Nephron progenitor cell (in vitro differentiated cells): Measurements from ENCODE around the gene VSIR.

Experiments used
- DNase-seq: peaks from one replicate; pipeline ENCODE4 v3.0.0; 2021
- H3K27ac Mint-ChIP-seq: 2 replicates; pipeline ENCODE4 v1.8.0; 2021; ENCODE audit warnings: mild to moderate bottlenecking, moderate library complexity, mixed read lengths
- H3K27me3 Mint-ChIP-seq: 2 replicates; pipeline ENCODE4 v1.8.0; 2021; ENCODE audit warnings: mild to moderate bottlenecking, low read depth, mixed read lengths; ENCODE audit not compliant: poor library complexity
- H3K36me3 Mint-ChIP-seq: 2 replicates; pipeline ENCODE4 v1.8.0; 2021; ENCODE audit warnings: low read depth, mixed read lengths
- H3K4me1 Mint-ChIP-seq: 2 replicates; pipeline ENCODE4 v1.8.0; 2021; ENCODE audit warnings: mixed read lengths
- H3K4me3 Mint-ChIP-seq: 2 replicates; pipeline ENCODE4 v1.8.0; 2021; ENCODE audit warnings: mild to moderate bottlenecking, moderate library complexity, mixed read lengths
- H3K9me3 Mint-ChIP-seq: 2 replicates; pipeline ENCODE4 v1.8.0; 2021; ENCODE audit warnings: mild to moderate bottlenecking, moderate library complexity, mixed read lengths
- CTCF ChIP-seq: fragments of 200-600 bp; sonication (generic); IDR thresholded peaks from 2 replicates; pipeline ENCODE4 v1.5.0; 2021; ENCODE audit warnings: antibody characterized with exemption

VSIR gene

GRCh38 chr10:71714031-71714410 lies 59.3 kb downstream of the VSIR start:
- H3K4me3 Mint-ChIP-seq: no peak overlapping the region
- H3K36me3 Mint-ChIP-seq: no peaks in the 10 kb centered on the region
- no peak for DNase-seq
- no peak for TF ChIP-seq CTCF
- H3K27ac Mint-ChIP-seq: no peak overlapping the region
- H3K27me3 Mint-ChIP-seq: peaks cover 8% of the 10 kb centered on the region
- H3K4me1 Mint-ChIP-seq: peaks cover 37% of the 10 kb centered on the region
- H3K9me3 Mint-ChIP-seq: no peaks in the 10 kb centered on the region

DNA sequence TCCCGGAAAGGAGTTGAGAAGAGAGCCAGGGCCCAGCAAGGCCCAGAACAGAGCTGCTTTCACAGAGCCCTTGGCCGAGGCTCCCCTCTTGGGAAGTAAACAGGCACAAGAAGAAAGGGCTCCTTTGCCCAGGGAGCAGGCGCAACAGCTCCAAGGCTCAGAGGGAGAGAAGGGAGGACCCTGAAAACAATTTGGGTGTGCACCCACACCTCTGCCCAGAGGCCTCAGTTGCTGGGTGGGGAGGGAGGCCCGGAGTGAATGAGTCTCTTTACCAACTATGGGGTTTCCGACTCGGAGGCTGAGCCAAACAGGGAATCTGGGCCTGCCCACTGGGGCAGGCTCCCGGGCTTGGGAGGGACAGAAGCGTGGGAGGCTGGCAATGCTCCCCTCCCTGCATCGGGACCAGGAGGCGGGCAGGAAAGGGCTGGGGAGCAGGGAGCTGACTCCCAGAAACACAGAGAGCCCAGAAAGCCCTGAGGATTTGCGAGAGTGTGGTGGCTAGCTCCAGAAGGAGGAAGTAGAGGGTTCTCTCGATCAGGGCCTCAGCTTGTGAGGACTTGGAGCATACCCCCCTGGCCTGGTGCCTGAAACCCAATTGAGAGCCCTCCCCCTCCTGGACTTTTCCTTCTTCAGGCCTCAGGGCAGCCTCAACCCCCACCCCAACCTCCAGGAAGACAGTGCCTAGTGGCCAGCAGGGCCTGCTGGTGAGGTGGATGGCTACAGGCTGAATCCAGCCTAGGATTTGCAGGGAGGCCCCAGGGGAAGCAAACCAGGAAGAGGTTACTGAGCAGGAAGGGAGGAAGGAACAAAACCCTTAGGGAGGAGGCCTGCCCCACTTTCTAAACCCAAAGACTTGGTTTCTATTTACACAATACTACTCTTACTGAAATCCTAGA lies 59.9 kb downstream of the VSIR start:
- Mint-ChIP-seq H3K27ac (peak overlapping the region; percentile 55), H3K4me3 (no peak overlapping the region)

GRCh38 chr10:71712572-71713134 lies 60.7 kb downstream of the VSIR start:
- no peak overlapping the region for H3K4me3 Mint-ChIP-seq
- TF ChIP-seq CTCF: no peak
- no peak overlapping the region for H3K27ac Mint-ChIP-seq
- peaks cover 7% of the 10 kb centered on the region for H3K27me3 Mint-ChIP-seq
- no peaks in the 10 kb centered on the region for H3K36me3 Mint-ChIP-seq
- DNase-seq: no peak
- peaks cover 30% of the 10 kb centered on the region for H3K4me1 Mint-ChIP-seq
- H3K9me3 Mint-ChIP-seq: no peaks in the 10 kb centered on the region

More for the DNA sequence above, 59.9 kb downstream of the VSIR start:
- Mint-ChIP-seq H3K4me1 (peaks cover 35% of the 10 kb centered on the region), H3K27me3 (peaks cover 8% of the 10 kb centered on the region), H3K36me3 (no peaks in the 10 kb centered on the region), H3K9me3 (no peaks in the 10 kb centered on the region)
- DNase-seq: no peak
- no peak for TF ChIP-seq CTCF

- no peak overlapping the region for H3K4me3 Mint-ChIP-seq
- no peak overlapping the region for H3K27ac Mint-ChIP-seq
Observed at GRCh38 chr10:71712170-71712569, 61.1 kb downstream of the VSIR start.

GRCh38 chr10:71711052-71711623 lies 62.2 kb downstream of the VSIR start:
- H3K4me3 Mint-ChIP-seq: no peak overlapping the region
- DNase-seq: no peak
- no peak for TF ChIP-seq CTCF
- peaks cover 25% of the 10 kb centered on the region for H3K4me1 Mint-ChIP-seq
- peaks cover 4% of the 10 kb centered on the region for H3K27me3 Mint-ChIP-seq
- no peaks in the 10 kb centered on the region for H3K36me3 Mint-ChIP-seq
- no peaks in the 10 kb centered on the region for H3K9me3 Mint-ChIP-seq
- no peak overlapping the region for H3K27ac Mint-ChIP-seq

More at GRCh38 chr10:71712170-71712569, 61.1 kb downstream of the VSIR start:
- Mint-ChIP-seq H3K27me3 (peaks cover 5% of the 10 kb centered on the region), H3K36me3 (no peaks in the 10 kb centered on the region), H3K4me1 (peaks cover 25% of the 10 kb centered on the region), H3K9me3 (no peaks in the 10 kb centered on the region)
- no peak for DNase-seq
- no peak for TF ChIP-seq CTCF
